Stomach smooth muscle (tissue), 2 donors: Measurements from ENCODE around the gene MYLK.
"Not testable (repeated sequence)": the region's sequence is repeated elsewhere in the genome, so short reads cannot be mapped to it uniquely, and the experiment has no call there.

Experiments used
- H3K27ac ChIP-seq: one replicate; pipeline ENCODE4 v1.7.0; 2013; ENCODE audit warnings: mild to moderate bottlenecking, low read length, inconsistent platforms
- H3K27me3 ChIP-seq, 2 donors: one replicate each; pipeline ENCODE4 v1.7.0; 2013; ENCODE audit warnings: low read length in 2 of 2; ENCODE audit not compliant: insufficient read depth in 2 of 2, control insufficient read depth in 1 of 2
- H3K36me3 ChIP-seq, 2 donors: one replicate each; pipeline ENCODE4 v1.7.0; 2013; ENCODE audit warnings: low read length in 2 of 2; ENCODE audit not compliant: control insufficient read depth in 2 of 2, insufficient read depth in 2 of 2
- H3K4me1 ChIP-seq: one replicate; pipeline ENCODE4 v1.7.0; 2013; ENCODE audit warnings: low read length; ENCODE audit not compliant: control insufficient read depth, insufficient read depth
- H3K4me3 ChIP-seq, 2 donors: one replicate each; pipeline ENCODE4 v1.7.0; 2013; ENCODE audit warnings: low read length in 2 of 2
- H3K9ac ChIP-seq, 2 donors: one replicate each; pipeline ENCODE4 v1.7.0; 2013; ENCODE audit warnings: low read length in 2 of 2, mild to moderate bottlenecking in 1 of 2
- H3K9me3 ChIP-seq, 2 donors: one replicate each; pipeline ENCODE4 v1.7.0; 2013; ENCODE audit warnings: low read length in 2 of 2; ENCODE audit not compliant: control insufficient read depth in 2 of 2
- donor health status: healthy.
- donor health status: Pancreatic carcinoma.

The MYLK gene

GRCh38 chr3:123750209-123750608 lies 133.9 kb downstream of the MYLK start:
- Histone ChIP-seq H3K9ac (no peak overlapping the region), H3K27me3 (no peaks in the 10 kb centered on the region), H3K9me3 (no peaks in the 10 kb centered on the region), H3K4me1 (peaks cover 22% of the 10 kb centered on the region), H3K27ac (no peak overlapping the region), H3K4me3 (peak overlapping the region in 1 of 2 donors; percentile 15), H3K36me3 (no peaks in the 10 kb centered on the region)

- Histone ChIP-seq H3K27me3 (no peaks in the 10 kb centered on the region), H3K9ac (no peak overlapping the region), H3K9me3 (no peaks in the 10 kb centered on the region), H3K27ac (peak overlapping the region; percentile 3), H3K36me3 (no peaks in the 10 kb centered on the region), H3K4me1 (peaks cover 17% of the 10 kb centered on the region), H3K4me3 (no peak overlapping the region)
These were observed 134.4 kb downstream of the MYLK start for GRCh38 chr3:123749711-123750110.

DNA sequence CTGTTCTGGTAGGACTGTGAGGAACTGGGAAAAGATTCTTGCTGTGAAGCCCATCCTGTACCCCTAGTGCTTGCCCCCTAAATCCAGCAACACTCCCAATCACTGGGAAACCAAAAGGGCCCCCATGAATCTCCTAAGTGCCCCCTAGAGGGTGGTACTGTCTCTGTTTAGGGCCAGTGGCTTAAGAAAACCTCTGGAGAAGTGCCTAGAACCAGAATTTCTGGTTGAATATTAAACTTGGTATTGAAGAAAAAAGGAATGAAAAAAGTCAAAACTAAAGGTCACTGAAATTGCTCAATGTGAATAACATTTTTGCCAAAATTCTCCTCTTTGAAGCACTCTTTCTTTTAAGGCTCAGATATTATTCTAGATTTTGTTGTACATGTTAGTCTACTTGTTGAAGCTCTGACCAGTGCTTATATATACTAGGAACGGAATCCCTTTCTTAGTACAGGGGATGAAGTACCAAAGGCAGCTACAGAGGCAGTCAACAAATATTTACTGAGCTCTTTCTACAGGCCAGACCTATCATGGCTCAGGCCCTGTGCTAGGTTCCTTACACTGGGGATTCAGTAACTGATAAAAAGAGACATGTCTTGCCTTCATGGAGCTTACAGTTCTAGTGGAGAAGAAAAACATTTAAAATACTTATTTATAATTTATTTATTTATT lies 138.8 kb downstream of the MYLK start:
- H3K27ac ChIP-seq, result no peak overlapping the region
- H3K9me3 ChIP-seq, result no peaks in the 10 kb centered on the region
- H3K36me3 ChIP-seq, result no peaks in the 10 kb centered on the region
- H3K27me3 ChIP-seq, result no peaks in the 10 kb centered on the region
- H3K4me1 ChIP-seq, result peaks cover 6% of the 10 kb centered on the region
- H3K9ac ChIP-seq, result no peak overlapping the region
- no peak overlapping the region for H3K4me3 ChIP-seq

DNA sequence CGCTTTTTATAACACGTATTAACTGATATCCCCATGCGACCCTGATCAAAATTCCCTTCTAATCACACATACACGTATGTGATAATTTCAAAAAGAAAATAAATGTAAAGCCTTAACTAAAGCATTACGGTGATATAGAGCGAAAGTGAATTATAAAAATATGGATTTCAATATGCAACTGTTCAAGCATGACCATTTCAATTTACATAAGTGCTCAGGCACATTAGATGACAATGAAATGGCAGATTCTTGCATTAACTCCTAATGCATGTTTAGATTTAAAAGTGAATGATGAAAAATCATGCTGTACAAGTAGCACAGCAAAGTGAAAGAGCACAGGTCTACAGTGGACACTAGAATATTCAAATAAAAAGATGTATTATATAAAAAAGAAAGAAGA lies 140.1 kb downstream of the MYLK start:
- Histone ChIP-seq H3K4me3 (no peak overlapping the region), H3K36me3 (no peaks in the 10 kb centered on the region), H3K9me3 (no peaks in the 10 kb centered on the region), H3K9ac (no peak overlapping the region), H3K4me1 (peaks cover 12% of the 10 kb centered on the region), H3K27ac (no peak overlapping the region), H3K27me3 (no peaks in the 10 kb centered on the region)

- Histone ChIP-seq H3K27ac (no peak overlapping the region), H3K27me3 (no peaks in the 10 kb centered on the region), H3K4me3 (no peak overlapping the region), H3K9ac (no peak overlapping the region), H3K4me1 (peaks cover 13% of the 10 kb centered on the region), H3K36me3 (no peaks in the 10 kb centered on the region), H3K9me3 (no peaks in the 10 kb centered on the region)
These were observed 141.0 kb downstream of the MYLK start for GRCh38 chr3:123743121-123743520.

GRCh38 chr3:123741041-123741511 lies 143.1 kb downstream of the MYLK start:
- no peaks in the 10 kb centered on the region for H3K27me3 ChIP-seq
- H3K36me3 ChIP-seq, result peaks cover 0 to 2% of the 10 kb centered on the region in 2 donors
- H3K27ac ChIP-seq, result no peak overlapping the region
- peaks cover 13% of the 10 kb centered on the region for H3K4me1 ChIP-seq
- H3K9ac ChIP-seq, result no peak overlapping the region
- H3K9me3 ChIP-seq, result no peaks in the 10 kb centered on the region
- no peak overlapping the region for H3K4me3 ChIP-seq

- no peak overlapping the region for H3K9ac ChIP-seq
- no peaks in the 10 kb centered on the region for H3K27me3 ChIP-seq
- peaks cover 13% of the 10 kb centered on the region for H3K4me1 ChIP-seq
- H3K9me3 ChIP-seq, result no peaks in the 10 kb centered on the region
- no peak overlapping the region for H3K4me3 ChIP-seq
- H3K27ac ChIP-seq, result peak overlapping the region; percentile 18
- peaks cover 0 to 2% of the 10 kb centered on the region in 2 donors for H3K36me3 ChIP-seq
These were observed 143.7 kb downstream of the MYLK start for GRCh38 chr3:123740391-123740822.

DNA sequence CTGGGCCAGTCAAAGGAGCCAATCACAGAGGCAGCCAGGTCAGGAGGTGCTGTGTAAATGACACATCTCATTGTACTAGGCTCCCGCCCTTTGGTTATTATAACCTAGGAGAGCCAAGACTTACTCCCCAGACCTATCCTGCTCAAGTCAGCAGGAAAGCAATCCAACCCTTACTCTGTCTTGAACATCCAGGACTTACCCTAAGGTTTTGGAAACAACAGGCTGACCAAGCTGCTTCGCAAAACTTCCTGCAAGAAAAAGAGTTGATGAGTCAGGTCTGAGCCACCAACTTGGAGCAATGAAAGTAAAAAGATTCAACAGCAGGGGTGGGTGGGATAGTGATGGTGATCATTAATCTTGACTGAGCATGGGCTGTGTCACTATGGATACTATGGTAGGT lies 144.4 kb downstream of the MYLK start:
- H3K4me3 ChIP-seq, result no peak overlapping the region
- no peaks in the 10 kb centered on the region for H3K27me3 ChIP-seq
- H3K4me1 ChIP-seq, result peaks cover 13% of the 10 kb centered on the region
- H3K27ac ChIP-seq, result no peak overlapping the region
- H3K9ac ChIP-seq, result no peak overlapping the region
- peaks cover 0 to 3% of the 10 kb centered on the region in 2 donors for H3K36me3 ChIP-seq
- H3K9me3 ChIP-seq, result no peaks in the 10 kb centered on the region

- Histone ChIP-seq H3K9ac (no peak overlapping the region), H3K4me1 (peaks cover 13% of the 10 kb centered on the region), H3K36me3 (peaks cover 0 to 3% of the 10 kb centered on the region in 2 donors), H3K27me3 (no peaks in the 10 kb centered on the region), H3K27ac (no peak overlapping the region), H3K4me3 (no peak overlapping the region), H3K9me3 (no peaks in the 10 kb centered on the region)
These were observed 145.0 kb downstream of the MYLK start for GRCh38 chr3:123739106-123739505.

DNA sequence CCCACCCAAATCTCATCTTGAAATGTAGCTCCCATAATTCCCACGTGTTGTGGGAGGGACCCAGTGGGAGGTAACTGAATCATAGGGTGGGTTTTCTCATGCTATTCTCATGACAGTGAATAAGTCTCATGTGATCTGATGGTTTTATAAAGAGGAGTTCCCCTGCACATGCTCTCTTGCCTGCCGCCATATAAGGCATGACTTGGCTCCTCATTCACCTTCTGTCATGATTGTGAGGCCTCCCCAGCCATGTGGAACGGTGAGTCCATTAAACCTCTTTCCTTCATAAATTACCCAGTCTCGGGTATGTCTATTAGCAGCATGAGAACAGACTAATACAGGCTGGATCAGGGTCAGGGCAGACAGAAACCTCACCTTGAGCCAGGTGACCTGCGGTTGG lies 145.6 kb downstream of the MYLK start:
- H3K36me3 ChIP-seq, H3K4me3 ChIP-seq, H3K27me3 ChIP-seq, H3K9ac ChIP-seq, H3K27ac ChIP-seq, H3K9me3 ChIP-seq: not testable (repeated sequence)
- H3K4me1 ChIP-seq, result peaks cover 13% of the 10 kb centered on the region

DNA sequence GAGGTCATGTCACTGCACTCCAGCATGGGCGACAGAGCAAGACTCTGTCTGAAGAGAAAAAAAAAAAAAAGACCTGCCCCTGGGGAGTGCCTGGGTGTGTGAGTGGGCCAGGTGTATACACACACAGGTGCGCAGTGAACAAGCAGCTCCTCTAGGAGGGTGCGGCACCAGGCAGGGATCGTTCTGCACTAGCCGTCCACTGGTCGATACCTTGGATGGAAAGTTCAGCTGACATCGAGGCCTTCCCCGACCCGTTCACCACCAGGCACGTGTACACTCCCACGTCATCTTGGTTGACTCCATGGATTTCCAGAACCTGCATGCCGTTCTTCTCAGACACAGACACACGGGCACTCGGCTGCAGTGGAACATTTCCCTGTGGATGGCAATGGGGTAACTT lies 147.0 kb downstream of the MYLK start:
- peaks cover 13% of the 10 kb centered on the region for H3K4me1 ChIP-seq
- H3K27ac ChIP-seq, result no peak overlapping the region
- no peaks in the 10 kb centered on the region for H3K9me3 ChIP-seq
- peaks cover 5 to 6% of the 10 kb centered on the region in 2 donors for H3K36me3 ChIP-seq
- H3K4me3 ChIP-seq, result no peak overlapping the region
- no peak overlapping the region for H3K9ac ChIP-seq
- no peaks in the 10 kb centered on the region for H3K27me3 ChIP-seq
